Mucosa of descending colon (tissue), 3 donors: ENCODE data around the gene MED15. TPM values are rescaled to one million over a fixed set of nuclear protein-coding genes. Genes with fewer than 3 reads are reported as not detected.
A peak's percentile ranks its signal among the peaks of the same experiment; 100 is the strongest.

Source experiments
- ATAC-seq: fragments of 200-7000 bp; cut with Tn5 transposase; one replicate; pipeline ENCODE4 v1.9.1; 2020; ENCODE audit warnings: mild to moderate bottlenecking, moderate library complexity
- DNase-seq, 3 donors: peaks; one replicate each; pipeline ENCODE4 v3.0.0-alpha.2; 2020
- H3K36me3 ChIP-seq: fragments of 200-600 bp; one replicate; pipeline ENCODE4 v1.8.0; 2021; ENCODE audit warnings: low read depth, mild to moderate bottlenecking
- H3K4me1 ChIP-seq: fragments of 200-600 bp; one replicate; pipeline ENCODE4 v1.8.0; 2021; ENCODE audit warnings: low read depth, mild to moderate bottlenecking
- H3K4me3 ChIP-seq: fragments of 200-600 bp; one replicate; pipeline ENCODE4 v1.8.0; 2021; ENCODE audit warnings: mild to moderate bottlenecking
- H3K9me3 ChIP-seq: fragments of 200-600 bp; one replicate; pipeline ENCODE4 v1.8.0; 2021; ENCODE audit warnings: mild to moderate bottlenecking
- CTCF ChIP-seq: fragments of 200-600 bp; IDR thresholded peaks from one replicate; pipeline ENCODE4 v1.8.0; 2022; ENCODE audit warnings: antibody characterized with exemption, mild to moderate bottlenecking
- intact Hi-C, 2 donors: fragments of 100-400 bp; cut with DNase I in 1 of 2; cut with micrococcal nuclease in 1 of 2; formaldehyde crosslinking; loops; one replicate each; pipeline versions ENCODE4 v1.11.0 to v1.11.1; 2022; cut with DNase I, micrococcal nuclease
- total RNA-seq, 3 donors: library from RNA; stranded (reverse); fragmentation: NEBNext Ultra II Directional in 2 of 3; extraction: Animal tissue kit (Norgen Biotek cat#: 25700) in 2 of 3; gene quantifications; one replicate each; pipeline versions ENCODE4 v1.2.1 to v1.2.4, GENCODE V29; 2021 to 2023
- donor health status: DM: no; HTN: no; CAD: no; lungs with moderate emphysema.
- donor health status: DM: no; HTN: no; CAD: no.
- donor health status: DM: no; HTN: yes; CAD: no.

The MED15 gene
- total RNA-seq, 3 donors from 2014 or later, result 99.9 to 125 (median 114) TPM

- H3K36me3 ChIP-seq, result no peaks in the 10 kb centered on the region
- no peak overlapping the region for H3K4me3 ChIP-seq
- no peaks in the 10 kb centered on the region for H3K9me3 ChIP-seq
- no peaks in the 10 kb centered on the region for H3K4me1 ChIP-seq
- intact Hi-C loops, result no loop called here
- ATAC-seq (no peak), DNase-seq (no peak)
- TF ChIP-seq CTCF, result no peak
These were observed 95.3 kb downstream of the MED15 start for GRCh38 chr22:20602609-20603164.

- TF ChIP-seq CTCF, result no peak
- H3K9me3 ChIP-seq, result no peaks in the 10 kb centered on the region
- DNase-seq (no peak), ATAC-seq (no peak)
- no peak overlapping the region for H3K4me3 ChIP-seq
- intact Hi-C loops, result no loop called here
- no peaks in the 10 kb centered on the region for H3K4me1 ChIP-seq
- no peaks in the 10 kb centered on the region for H3K36me3 ChIP-seq
These were observed 96.8 kb downstream of the MED15 start for GRCh38 chr22:20604092-20604747.

GRCh38 chr22:20604776-20605221, 97.4 kb downstream of the MED15 start:
- intact Hi-C loops, result no loop called here
- Histone ChIP-seq H3K9me3 (no peaks in the 10 kb centered on the region), H3K4me3 (no peak overlapping the region), H3K4me1 (no peaks in the 10 kb centered on the region), H3K36me3 (no peaks in the 10 kb centered on the region)
- no peak for TF ChIP-seq CTCF
- no peak for DNase-seq
- no peak for ATAC-seq

GRCh38 chr22:20605328-20605727, 97.9 kb downstream of the MED15 start:
- intact Hi-C loops, result no loop called here
- H3K36me3 ChIP-seq, result no peaks in the 10 kb centered on the region
- H3K4me1 ChIP-seq, result no peaks in the 10 kb centered on the region
- no peaks in the 10 kb centered on the region for H3K9me3 ChIP-seq
- H3K4me3 ChIP-seq, result no peak overlapping the region
- DNase-seq, result no peak
- no peak for ATAC-seq
- no peak for TF ChIP-seq CTCF

GRCh38 chr22:20606041-20606783, 98.8 kb downstream of the MED15 start:
- H3K4me1 ChIP-seq, result no peaks in the 10 kb centered on the region
- H3K4me3 ChIP-seq, result no peak overlapping the region
- peak; percentile 57 for TF ChIP-seq CTCF
- H3K9me3 ChIP-seq, result no peaks in the 10 kb centered on the region
- H3K36me3 ChIP-seq, result no peaks in the 10 kb centered on the region
- ATAC-seq (peak; percentile 87), DNase-seq (peak; percentile 70 to 75 (median 73))
- intact Hi-C loops, result no loop called here
